Measurements from ENCODE around the gene MGST3. TPM values are rescaled to one million over a fixed set of nuclear protein-coding genes. Genes with fewer than 3 reads are reported as not detected.

MGST3 gene
- total RNA-seq, 1 experiment from 2014 or later, result 90.1 TPM

- intact Hi-C loops (cut with micrococcal nuclease; ENCODE audit: unreplicated experiment), result loop anchor here (10.0 kb wide), 2 partner anchors 185 to 1235 kb away; partner anchors contain the start of genes TADA1 and UCK2
- Histone ChIP-seq H3K36me3 (ENCODE audit: low read depth) (peaks cover 4% of the 10 kb centered on the region; the same call in 1 of the 2 replicates), H3K4me2 (no peak overlapping the region), H4K20me1 (ENCODE audit: insufficient read depth) (no peaks in the 10 kb centered on the region), H2AFZ (no peak overlapping the region), H3K27me3 (ENCODE audit: insufficient read depth, low read depth) (no peaks in the 10 kb centered on the region), H3K79me2 (ENCODE audit: low read depth) (peaks cover 20% of the 10 kb centered on the region), H3K4me3 (no peak overlapping the region), H3K9me2 (ENCODE audit: insufficient read depth) (no peaks in the 10 kb centered on the region), H3K27ac (no peak overlapping the region), H3K9me3 (ENCODE audit: insufficient read depth, low read depth) (no peaks in the 10 kb centered on the region), H3K4me1 (replicated peaks; ENCODE audit: insufficient read depth) (peaks cover 35% of the 10 kb centered on the region), H3F3A (ENCODE audit: insufficient read depth, low read depth) (peaks cover 9% of the 10 kb centered on the region; the same call in 1 of the 2 replicates)
- CTCF ChIA-PET, result no interaction called here
- TF ChIP-seq EZH2 (IDR thresholded peaks at IDR 0.05; ENCODE audit: low read depth), result no peak
- TF ChIP-seq CTCF (conservative IDR thresholded peaks at IDR 0.05), result no peak
- BruUV-seq (replicated peaks), result no TSS peak
- DNase-seq, result no peak
- POLR2A ChIA-PET (ENCODE audit: unreplicated experiment), result no interaction called here
These were observed 9.0 kb downstream of the MGST3 start for GRCh38 chr1:165639821-165640623.

- Histone ChIP-seq H3K4me3 (no peak overlapping the region), H3F3A (ENCODE audit: insufficient read depth, low read depth) (peaks cover 9% of the 10 kb centered on the region; the same call in 1 of the 2 replicates), H3K9me2 (ENCODE audit: insufficient read depth) (no peaks in the 10 kb centered on the region), H3K9me3 (ENCODE audit: insufficient read depth, low read depth) (no peaks in the 10 kb centered on the region), H2AFZ (no peak overlapping the region), H3K4me2 (no peak overlapping the region), H3K27ac (no peak overlapping the region), H3K27me3 (ENCODE audit: insufficient read depth, low read depth) (no peaks in the 10 kb centered on the region), H4K20me1 (ENCODE audit: insufficient read depth) (no peaks in the 10 kb centered on the region), H3K79me2 (ENCODE audit: low read depth) (peaks cover 18% of the 10 kb centered on the region; the same call in 1 of the 2 replicates), H3K36me3 (ENCODE audit: low read depth) (no peaks in the 10 kb centered on the region), H3K4me1 (replicated peaks; ENCODE audit: insufficient read depth) (peaks cover 41% of the 10 kb centered on the region)
- ChIA-PET CTCF (no interaction called here), POLR2A (ENCODE audit: unreplicated experiment) (no interaction called here)
- TF ChIP-seq EZH2 (IDR thresholded peaks at IDR 0.05; ENCODE audit: low read depth), result no peak
- no peak for TF ChIP-seq CTCF (conservative IDR thresholded peaks at IDR 0.05)
- DNase-seq, result no peak
- intact Hi-C loops (cut with micrococcal nuclease; ENCODE audit: unreplicated experiment), result no loop called here
- BruUV-seq (replicated peaks), result no TSS peak
These were observed 10.4 kb downstream of the MGST3 start for GRCh38 chr1:165641231-165641987.

- Histone ChIP-seq H3F3A (ENCODE audit: insufficient read depth, low read depth) (no peaks in the 10 kb centered on the region), H3K36me3 (ENCODE audit: low read depth) (no peaks in the 10 kb centered on the region), H3K9me3 (ENCODE audit: insufficient read depth, low read depth) (no peaks in the 10 kb centered on the region), H3K27ac (no peak overlapping the region), H3K27me3 (ENCODE audit: insufficient read depth, low read depth) (no peaks in the 10 kb centered on the region), H3K4me3 (no peak overlapping the region), H3K4me2 (no peak overlapping the region), H3K79me2 (ENCODE audit: low read depth) (peaks cover 5% of the 10 kb centered on the region; the same call in 1 of the 2 replicates), H3K9me2 (ENCODE audit: insufficient read depth) (no peaks in the 10 kb centered on the region), H3K4me1 (replicated peaks; ENCODE audit: insufficient read depth) (peaks cover 20% of the 10 kb centered on the region), H2AFZ (no peak overlapping the region), H4K20me1 (ENCODE audit: insufficient read depth) (no peaks in the 10 kb centered on the region)
- POLR2A ChIA-PET (ENCODE audit: unreplicated experiment), result interaction anchor here (0.7 kb wide), 1 partner anchor 53 kb away, joined by 3 read pairs; no protein-coding TSS in a partner anchor
- no peak for TF ChIP-seq CTCF (conservative IDR thresholded peaks at IDR 0.05)
- no peak for TF ChIP-seq EZH2 (IDR thresholded peaks at IDR 0.05; ENCODE audit: low read depth)
- no TSS peak for BruUV-seq (replicated peaks)
- peak; percentile 3 to 46 for DNase-seq
- intact Hi-C loops (cut with micrococcal nuclease; ENCODE audit: unreplicated experiment), result no loop called here
- CTCF ChIA-PET, result no interaction called here
These were observed 13.2 kb downstream of the MGST3 start for GRCh38 chr1:165644064-165644735.

Data from PC-9 (cell line).